PC-9 (cell line): ENCODE data around the gene LRRC71. TPM values are rescaled to one million over a fixed set of nuclear protein-coding genes. Genes with fewer than 3 reads are reported as not detected.

Experiments
- BruUV-seq: library from RNA; stranded (reverse); fragments of 400-500 nt; replicated peaks from 2 replicates; lab custom pipeline; 2021; lab: Mats Ljungman, UMichigan
- CTCF ChIA-PET: fragments of 300-600 bp; sonication (Branson Sonifier 250); formaldehyde crosslinking; loops from one replicate; lab custom pipeline; 2022; ENCODE audit warnings: antibody characterized with exemption; lab: Charles Lee
- POLR2A ChIA-PET: fragments of 300-600 bp; sonication (Branson Sonifier 250); formaldehyde crosslinking; loops from one replicate; lab custom pipeline; 2022; ENCODE audit warnings: antibody characterized with exemption; ENCODE audit not compliant: unreplicated experiment; lab: Charles Lee
- DNase-seq, 2 experiments: peaks; one replicate each; pipeline versions ENCODE4 v3.0.0 to v3.0.0-alpha.2; 2015 to 2022; ENCODE audit warnings: mixed read lengths in 1 of 2
- H2AFZ ChIP-seq: fragments of 200-600 bp; sonication (generic); 2 replicates; pipeline ENCODE4 v1.8.1; 2017; ENCODE audit warnings: antibody characterized with exemption
- H3F3A ChIP-seq: fragments of 200-600 bp; sonication (generic); 2 replicates; pipeline ENCODE4 v1.8.1; 2017; ENCODE audit warnings: antibody characterized with exemption, mild to moderate bottlenecking, low read depth; ENCODE audit not compliant: insufficient read depth
- H3K27ac ChIP-seq: fragments of 200-600 bp; sonication (generic); 2 replicates; pipeline ENCODE4 v1.6.1; 2016; ENCODE audit warnings: mixed run types
- H3K27me3 ChIP-seq: fragments of 200-600 bp; sonication (generic); 2 replicates; pipeline ENCODE4 v1.6.1; 2016; ENCODE audit warnings: low read depth, mixed run types; ENCODE audit not compliant: insufficient read depth
- H3K36me3 ChIP-seq: fragments of 200-600 bp; sonication (generic); 2 replicates; pipeline ENCODE4 v1.6.1; 2016; ENCODE audit warnings: low read depth, mixed run types
- H3K4me1 ChIP-seq: fragments of 200-600 bp; sonication (generic); replicated peaks from 2 replicates; pipeline ENCODE4 v1.6.1; 2016; ENCODE audit warnings: mixed run types; ENCODE audit not compliant: insufficient read depth
- H3K4me2 ChIP-seq: fragments of 200-600 bp; sonication (generic); 2 replicates; pipeline ENCODE4 v1.6.1; 2017; ENCODE audit warnings: mixed run types
- H3K4me3 ChIP-seq: fragments of 200-600 bp; sonication (generic); 2 replicates; pipeline ENCODE4 v1.6.1; 2016; ENCODE audit warnings: mixed run types
- H3K79me2 ChIP-seq: fragments of 200-600 bp; sonication (generic); 2 replicates; pipeline ENCODE4 v1.6.1; 2017; ENCODE audit warnings: low read depth, mixed run types
- H3K9me2 ChIP-seq: fragments of 200-600 bp; sonication (generic); 2 replicates; pipeline ENCODE4 v1.8.1; 2017; ENCODE audit warnings: mild to moderate bottlenecking; ENCODE audit not compliant: insufficient read depth
- H3K9me3 ChIP-seq: fragments of 200-600 bp; sonication (generic); 2 replicates; pipeline ENCODE4 v1.8.1; 2016; ENCODE audit warnings: low read depth; ENCODE audit not compliant: insufficient read depth
- H4K20me1 ChIP-seq: fragments of 200-600 bp; sonication (generic); 2 replicates; pipeline ENCODE4 v1.8.1; 2017; ENCODE audit not compliant: insufficient read depth
- CTCF ChIP-seq: fragments of 200-600 bp; sonication (generic); conservative IDR thresholded peaks from 2 replicates; pipeline ENCODE4 v1.6.1; 2017; ENCODE audit warnings: mixed run types, antibody characterized with exemption, mild to moderate bottlenecking, moderate library complexity
- EZH2 ChIP-seq: fragments of 200-600 bp; sonication (generic); IDR thresholded peaks from 2 replicates; pipeline ENCODE4 v1.8.0; 2017; ENCODE audit warnings: antibody characterized with exemption, low read depth
- intact Hi-C: fragments of 100-400 bp; cut with micrococcal nuclease; formaldehyde crosslinking; loops from one replicate; pipeline ENCODE4 v1.10.0; 2022; ENCODE audit not compliant: unreplicated experiment
- total RNA-seq: library from RNA; stranded (reverse); gene quantifications from 2 replicates; pipeline ENCODE4 v1.2.3, GENCODE V29; 2021

Gene LRRC71
- total RNA-seq, 1 experiment from 2014 or later: not detected

- H3K36me3 ChIP-seq: no peaks in the 10 kb centered on the region
- H3K4me1 ChIP-seq: peaks cover 30% of the 10 kb centered on the region
- no peak overlapping the region for H2AFZ ChIP-seq
- H3K4me3 ChIP-seq: no peak overlapping the region
- no peaks in the 10 kb centered on the region for H3K9me2 ChIP-seq
- no peaks in the 10 kb centered on the region for H4K20me1 ChIP-seq
- peaks cover 13% of the 10 kb centered on the region for H3F3A ChIP-seq
- H3K27ac ChIP-seq: no peak overlapping the region
- H3K4me2 ChIP-seq: no peak overlapping the region
- ChIA-PET POLR2A (no interaction called here), CTCF (no interaction called here)
- no peak for DNase-seq
- no TSS peak for BruUV-seq
- intact Hi-C loops: no loop called here
- H3K27me3 ChIP-seq: no peaks in the 10 kb centered on the region
- H3K79me2 ChIP-seq: no peaks in the 10 kb centered on the region
- H3K9me3 ChIP-seq: no peaks in the 10 kb centered on the region
- TF ChIP-seq CTCF (no peak), EZH2 (no peak)
Measured at GRCh38 chr1:156900896-156901589, 19.4 kb upstream of the LRRC71 start.

- no TSS peak for BruUV-seq
- POLR2A ChIA-PET: no interaction called here
Measured at GRCh38 chr1:156901590-156901900, 18.9 kb upstream of the LRRC71 start.

GRCh38 chr1:156901966-156902915 lies 18.2 kb upstream of the LRRC71 start:
- H3K27me3 ChIP-seq: no peaks in the 10 kb centered on the region
- no TSS peak for BruUV-seq
- no peak overlapping the region for H2AFZ ChIP-seq
- POLR2A ChIA-PET: no interaction called here
- no peak overlapping the region for H3K27ac ChIP-seq
- DNase-seq: no peak
- no peaks in the 10 kb centered on the region for H3K9me2 ChIP-seq
- TF ChIP-seq CTCF: no peak
- no peak for TF ChIP-seq EZH2
- H3K4me3 ChIP-seq: no peak overlapping the region
- no peak overlapping the region for H3K4me2 ChIP-seq
- no peaks in the 10 kb centered on the region for H3K36me3 ChIP-seq
- no peaks in the 10 kb centered on the region for H3K9me3 ChIP-seq
- no peaks in the 10 kb centered on the region for H4K20me1 ChIP-seq
- CTCF ChIA-PET: no interaction called here
- H3K79me2 ChIP-seq: no peaks in the 10 kb centered on the region
- H3F3A ChIP-seq: peaks cover 8% of the 10 kb centered on the region
- peaks cover 24% of the 10 kb centered on the region for H3K4me1 ChIP-seq
- intact Hi-C loops: no loop called here

More at GRCh38 chr1:156901590-156901900, 18.9 kb upstream of the LRRC71 start:
- Histone ChIP-seq H3K4me3 (no peak overlapping the region), H3F3A (peaks cover 13% of the 10 kb centered on the region), H3K79me2 (no peaks in the 10 kb centered on the region), H3K9me2 (no peaks in the 10 kb centered on the region), H4K20me1 (no peaks in the 10 kb centered on the region), H2AFZ (no peak overlapping the region), H3K9me3 (no peaks in the 10 kb centered on the region), H3K27ac (no peak overlapping the region), H3K4me1 (peaks cover 25% of the 10 kb centered on the region), H3K4me2 (no peak overlapping the region), H3K27me3 (no peaks in the 10 kb centered on the region), H3K36me3 (no peaks in the 10 kb centered on the region)
- TF ChIP-seq CTCF (no peak), EZH2 (no peak)
- DNase-seq: no peak
- CTCF ChIA-PET: no interaction called here
- intact Hi-C loops: no loop called here
